HG03039 (cell line): ENCODE results near the gene CDRT4.

Experiments used
- ATAC-seq: cut with Tn5 transposase; IDR thresholded peaks from one replicate; pipeline ENCODE4 v1.9.1; 2021; ENCODE audit warnings: mild to moderate bottlenecking, moderate library complexity; ENCODE audit not compliant: unreplicated experiment

CDRT4 gene

DNA sequence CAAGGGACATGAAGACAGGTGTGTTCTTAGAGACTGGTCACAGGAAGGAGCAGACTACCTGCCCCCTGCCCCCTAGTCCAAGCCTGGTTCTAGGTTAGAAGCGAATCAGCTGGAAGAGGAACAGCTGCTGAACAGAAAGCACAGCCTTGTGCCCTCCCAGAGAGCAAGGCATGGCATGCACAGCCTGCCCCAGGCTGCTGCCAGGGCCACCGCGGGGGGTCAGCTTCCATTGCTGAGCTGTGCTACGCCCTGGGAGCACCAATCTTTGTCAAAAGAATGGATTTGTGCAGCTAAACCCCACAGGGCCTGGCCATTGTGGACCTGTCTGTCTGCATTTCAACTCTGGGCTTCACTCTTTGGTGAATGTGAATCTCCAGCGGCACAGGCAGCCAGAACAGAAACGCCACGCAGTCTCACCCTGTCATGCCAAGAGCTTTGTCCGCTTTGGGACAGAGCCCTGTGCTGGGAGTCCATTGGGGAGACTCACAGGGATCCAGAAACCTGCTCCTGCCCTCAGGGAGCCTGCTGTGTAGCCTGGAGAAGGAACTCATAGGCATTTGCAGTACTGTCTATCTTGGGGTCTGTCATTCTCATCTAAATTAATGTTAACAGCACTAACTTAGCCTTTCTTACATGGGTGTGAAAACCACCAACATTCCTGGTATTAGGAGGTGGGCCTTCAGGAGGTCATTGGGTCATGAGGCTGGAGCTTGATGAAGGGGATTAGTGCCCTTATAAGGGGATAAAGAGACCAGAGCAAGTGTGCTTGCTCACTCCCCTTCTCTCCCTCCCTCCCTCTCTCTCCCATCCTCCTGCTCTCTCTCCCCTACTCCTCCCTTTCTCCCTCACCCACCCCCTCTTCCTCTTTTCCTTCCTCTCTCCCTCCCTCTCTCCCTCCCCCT is 25.6 kb upstream of the CDRT4 start:
- no peak for ATAC-seq

DNA sequence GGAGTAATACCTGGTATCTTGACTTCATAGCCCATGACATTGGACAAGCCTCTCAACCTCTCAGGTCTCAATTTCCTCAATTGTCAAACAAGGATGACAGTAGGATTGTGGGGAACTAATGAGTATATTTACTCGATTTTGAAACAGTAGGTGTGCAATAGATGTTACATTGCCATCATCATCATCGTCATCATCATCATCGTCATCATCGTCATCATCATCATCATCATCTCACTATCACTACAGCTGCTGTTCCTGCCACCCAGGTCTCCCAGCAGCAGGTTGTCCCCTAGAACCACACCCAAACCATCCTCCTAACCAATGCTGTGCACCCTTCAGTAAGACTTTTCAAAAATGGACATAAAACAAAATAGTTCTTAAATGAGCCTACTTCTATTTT is 24.8 kb upstream of the CDRT4 start:
- no peak for ATAC-seq

DNA sequence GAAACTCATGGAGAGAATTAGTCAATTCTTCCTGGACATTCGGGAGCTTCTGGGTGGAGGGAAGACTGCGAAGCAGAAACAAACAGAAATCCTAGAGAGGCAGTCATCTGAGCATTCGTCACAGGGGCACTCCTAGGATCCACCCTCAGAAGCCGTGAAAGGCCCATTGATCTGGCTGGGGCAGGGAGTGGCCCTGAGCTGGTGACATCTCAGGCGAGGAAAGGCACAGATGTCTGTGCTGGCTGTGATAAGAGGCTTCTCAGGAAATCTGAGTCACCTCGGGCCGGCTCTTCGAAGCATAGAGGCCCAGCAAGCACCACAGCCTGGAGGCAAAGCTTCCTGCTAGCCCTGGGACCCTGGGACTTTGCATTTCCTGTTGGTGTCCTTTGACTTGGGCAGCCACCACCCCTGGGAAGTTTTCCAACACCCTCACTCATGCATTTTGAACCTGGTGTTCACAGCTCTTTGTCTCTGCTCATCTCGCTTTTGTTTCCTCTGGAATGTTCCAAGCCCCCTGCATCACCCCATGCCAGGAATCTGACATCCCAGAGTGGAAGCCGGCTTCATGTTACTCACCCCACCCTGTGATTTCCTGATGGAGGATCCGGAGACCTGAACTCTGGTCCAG is 23.3 kb upstream of the CDRT4 start:
- ATAC-seq, result no peak

DNA sequence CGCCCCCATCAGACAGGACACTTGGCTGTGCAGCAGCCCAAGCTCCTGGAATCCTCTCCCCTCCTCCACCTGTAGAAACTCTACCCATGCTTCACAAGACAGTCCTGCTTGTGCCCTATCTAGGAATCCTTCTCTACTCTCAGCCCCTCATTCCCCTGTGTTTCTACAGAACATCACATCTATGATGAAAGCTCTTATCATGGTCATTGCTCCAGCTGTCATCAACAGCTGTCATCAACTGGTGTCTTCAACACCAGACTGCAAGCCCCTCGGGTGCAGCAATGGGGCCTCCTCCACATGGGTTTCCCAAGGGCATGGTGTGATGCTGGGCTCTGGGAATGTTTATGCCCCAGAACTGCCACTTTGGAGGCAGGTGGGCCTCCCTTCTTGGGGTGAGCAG is 21.1 kb upstream of the CDRT4 start:
- no peak for ATAC-seq

DNA sequence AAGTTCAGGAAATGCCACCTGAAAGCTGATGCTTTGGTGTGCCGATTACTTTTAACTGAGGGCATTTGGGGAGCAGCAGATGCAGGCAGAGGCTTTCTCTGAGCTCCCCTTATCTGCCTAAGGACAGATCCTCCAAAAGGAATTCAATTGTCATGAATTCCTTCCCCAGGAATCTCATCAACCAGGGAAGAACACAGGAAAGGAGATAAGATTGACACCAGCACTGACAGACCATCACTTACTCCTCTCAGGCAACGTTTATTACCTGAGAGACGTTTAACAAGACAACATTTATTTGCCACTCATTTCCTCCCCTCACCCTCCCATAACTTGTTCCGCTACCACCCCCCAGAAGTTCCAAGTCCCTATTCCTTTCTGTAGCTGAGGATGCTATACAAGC is 17.6 kb upstream of the CDRT4 start:
- no peak for ATAC-seq

DNA sequence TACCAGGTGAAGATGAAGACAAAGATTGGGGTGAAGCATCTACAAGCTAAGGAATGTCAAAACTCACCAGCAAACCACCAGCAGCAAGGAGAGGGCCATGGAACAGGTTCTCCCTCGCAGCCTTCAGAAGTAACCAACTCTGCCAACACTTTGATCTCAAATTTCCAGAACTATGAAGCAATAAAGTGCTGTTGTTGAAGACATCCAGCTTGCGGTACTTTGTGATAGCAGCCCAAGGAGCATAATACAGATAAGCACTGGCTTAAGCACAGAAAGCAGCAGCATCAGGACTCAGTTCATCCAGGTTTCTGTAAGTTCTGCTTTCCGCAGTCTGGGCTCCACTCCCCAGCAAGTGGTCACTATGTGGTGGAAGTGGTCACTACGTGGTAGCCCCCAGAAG is 16.0 kb upstream of the CDRT4 start:
- ATAC-seq, result no peak

DNA sequence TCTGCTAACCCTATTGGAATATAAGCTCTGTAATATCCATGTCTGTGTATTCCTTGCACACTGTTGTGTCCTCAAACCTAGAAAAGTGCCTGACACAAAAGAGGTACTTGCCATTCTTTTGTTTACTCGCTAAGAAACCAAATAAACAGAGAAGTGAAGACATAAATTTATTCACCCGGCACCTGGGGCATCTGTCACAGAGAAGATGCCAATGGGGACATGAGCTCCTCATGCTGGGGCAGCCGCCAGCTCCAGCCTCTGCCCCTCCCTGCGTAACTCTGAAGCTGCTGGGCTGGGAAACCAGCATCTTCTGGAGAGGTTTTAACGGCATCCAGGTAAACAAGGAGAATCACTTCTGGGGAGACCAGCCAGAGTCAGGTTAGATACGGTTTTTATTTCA is 15.1 kb upstream of the CDRT4 start:
- no peak for ATAC-seq

DNA sequence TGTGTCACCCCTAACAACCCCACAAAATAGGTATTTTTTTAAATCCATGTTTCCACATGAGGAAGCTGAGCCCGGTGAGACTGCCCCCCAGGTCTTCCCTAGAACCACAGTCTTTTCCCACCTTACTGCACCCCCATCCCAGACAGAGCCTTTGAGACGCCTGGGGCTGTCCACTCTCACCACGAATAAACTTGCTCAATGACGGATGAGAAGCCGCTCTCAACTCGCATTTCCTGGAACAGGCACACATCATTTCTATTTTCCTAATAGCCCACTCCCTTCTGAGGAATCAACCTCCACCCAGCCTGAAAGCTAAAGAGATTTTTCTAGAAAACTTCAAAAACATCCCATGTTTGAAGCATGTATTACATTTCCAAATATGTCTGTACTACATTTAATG is 14.1 kb upstream of the CDRT4 start:
- no peak for ATAC-seq

DNA sequence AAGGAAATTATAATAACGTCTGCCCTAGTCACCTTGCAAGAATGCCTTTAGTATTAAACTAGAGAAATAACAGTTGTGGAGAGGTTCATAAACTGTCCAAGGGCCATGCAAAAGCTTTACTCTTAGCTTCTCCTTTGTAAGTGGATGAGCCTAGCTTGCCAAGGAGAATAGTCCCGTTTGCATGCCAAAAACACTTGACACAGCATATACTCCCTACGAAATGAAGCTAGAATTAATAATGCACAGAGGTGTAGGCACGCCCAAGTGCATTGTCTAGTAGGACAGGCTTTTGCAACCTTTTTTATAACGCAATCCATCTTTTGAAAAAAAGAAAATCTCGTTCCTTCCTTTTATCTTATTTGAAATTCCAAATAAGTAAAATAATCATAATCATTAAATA is 12.8 kb upstream of the CDRT4 start:
- ATAC-seq, result no peak

DNA sequence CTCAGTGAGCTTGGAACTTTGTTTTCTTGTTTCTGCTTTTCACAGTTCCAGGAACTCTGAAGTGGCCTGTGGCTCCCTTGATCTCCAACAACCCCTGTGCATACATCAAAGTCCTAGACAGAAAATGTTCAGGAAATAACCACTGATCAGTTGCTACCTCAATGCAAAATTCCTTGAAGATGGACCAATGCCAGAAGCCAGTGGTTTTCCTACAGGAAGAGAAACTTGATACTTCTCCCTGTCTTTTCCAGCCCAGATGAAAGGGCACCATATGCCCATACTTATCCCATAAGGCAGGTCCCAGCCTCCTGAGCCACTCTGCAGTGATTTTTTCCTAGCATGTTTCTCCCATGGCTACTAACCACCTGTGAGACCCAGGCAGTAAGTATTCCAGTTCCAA is 12.3 kb upstream of the CDRT4 start:
- ATAC-seq, result no peak

DNA sequence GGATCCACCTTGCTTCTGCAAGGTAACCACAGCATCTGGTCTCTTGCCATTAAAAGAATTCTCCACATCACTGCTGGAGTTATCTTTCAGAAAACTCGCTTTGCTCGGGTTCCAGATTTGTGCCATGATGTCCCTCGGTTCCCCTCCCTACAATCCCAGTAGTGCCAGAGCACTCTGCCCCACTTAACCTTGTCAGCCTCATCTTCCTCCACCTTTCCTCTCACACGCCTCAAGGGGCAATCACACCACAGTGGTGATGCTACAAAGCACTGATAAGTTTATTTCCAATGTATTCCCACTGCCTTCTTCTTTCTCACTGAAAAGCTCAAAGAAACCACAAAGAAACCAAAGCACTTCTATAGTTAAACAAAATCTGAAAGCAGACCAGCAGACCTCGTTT is 11.4 kb upstream of the CDRT4 start:
- no peak for ATAC-seq

DNA sequence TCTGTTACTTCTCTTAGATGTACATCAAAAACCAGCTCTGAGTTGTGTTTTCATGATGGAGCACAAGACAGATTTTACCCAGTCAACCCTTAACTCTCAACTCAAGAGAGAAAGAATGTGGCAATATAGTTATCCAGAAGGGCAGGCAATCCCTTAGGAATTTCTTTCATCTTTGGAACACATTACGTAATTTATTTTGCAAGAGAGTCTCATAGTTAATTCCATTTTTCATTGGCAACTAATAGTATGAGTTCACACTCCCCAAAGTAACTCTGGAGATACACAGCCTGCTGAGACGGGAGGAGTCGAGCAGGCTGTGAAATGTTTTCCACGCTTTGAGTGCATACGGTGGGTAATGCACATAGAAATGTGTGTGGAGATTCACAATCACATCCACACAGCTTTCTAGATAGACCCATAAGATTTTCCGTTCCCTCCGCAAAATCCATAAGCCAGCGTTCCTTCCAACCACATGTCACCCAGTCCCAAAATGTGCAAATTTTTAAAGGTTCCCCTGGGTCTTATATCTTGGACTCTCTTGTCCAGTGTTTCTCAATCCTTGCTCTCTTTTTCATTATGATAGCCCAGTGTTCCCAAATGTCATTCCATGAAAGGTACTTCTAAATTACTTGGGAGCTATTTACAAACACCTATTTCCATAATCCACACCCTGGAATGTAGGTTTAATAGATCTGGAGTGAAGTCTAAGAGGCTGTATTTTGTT is 8.4 kb upstream of the CDRT4 start:
- ATAC-seq, result no peak

DNA sequence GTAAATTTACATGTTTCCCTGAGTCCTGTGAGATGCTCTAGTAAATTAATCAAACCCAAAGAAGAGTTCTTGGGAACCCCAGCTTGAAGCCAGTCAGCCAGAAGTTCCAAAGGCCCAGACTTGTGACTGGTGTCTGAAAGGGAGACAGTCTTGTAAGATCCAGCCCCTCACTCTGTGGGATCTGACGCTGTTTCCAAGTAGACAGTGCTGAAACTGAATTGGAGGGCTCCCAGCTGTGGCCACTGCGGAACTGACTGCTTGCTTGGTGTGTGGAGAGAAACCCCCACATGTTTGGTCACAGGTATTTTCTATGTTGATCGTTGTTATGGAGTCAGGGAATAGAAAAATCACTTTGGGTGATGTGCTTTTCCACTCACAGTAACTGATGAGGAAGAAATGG is 5.5 kb upstream of the CDRT4 start:
- ATAC-seq, result no peak

DNA sequence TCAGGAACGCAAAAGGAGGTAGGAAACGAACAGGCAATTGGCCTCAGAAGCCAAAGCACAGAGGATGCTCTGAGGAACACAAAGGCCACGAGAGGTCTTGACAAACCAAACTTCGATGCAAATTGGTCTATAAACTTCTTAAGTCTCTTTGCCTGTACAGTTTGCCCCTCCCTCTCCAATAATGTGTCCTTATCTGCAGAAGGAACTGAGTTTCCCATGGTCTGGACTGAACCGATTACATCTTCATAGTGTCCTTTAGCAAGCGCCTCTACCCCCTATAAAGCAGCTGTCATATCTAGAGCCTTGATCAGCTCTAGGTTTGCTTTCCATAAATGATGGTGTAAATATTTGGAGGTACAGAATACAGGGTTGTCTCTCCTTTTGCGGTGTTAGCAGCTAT is 3.1 kb upstream of the CDRT4 start:
- no peak for ATAC-seq

DNA sequence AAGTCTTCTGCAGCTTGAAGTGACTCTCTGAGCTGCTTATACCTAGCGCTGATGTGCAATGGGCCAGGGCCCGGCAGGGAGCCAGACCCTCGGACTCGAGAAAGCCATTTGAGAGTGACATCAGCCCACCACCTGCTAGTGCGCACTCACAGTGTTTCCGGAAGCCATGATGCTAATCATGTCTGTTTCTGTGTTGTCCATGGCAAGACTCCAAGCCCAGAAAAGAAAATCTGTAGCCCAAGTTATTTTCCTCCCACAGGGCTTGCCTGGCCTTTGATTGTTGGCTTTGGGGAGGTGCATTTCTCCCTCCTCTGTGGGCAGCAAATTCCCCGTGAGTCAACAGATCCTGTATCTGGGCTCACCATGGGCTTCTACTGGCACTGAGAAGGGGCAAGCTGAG is 1.8 kb upstream of the CDRT4 start:
- no peak for ATAC-seq

DNA sequence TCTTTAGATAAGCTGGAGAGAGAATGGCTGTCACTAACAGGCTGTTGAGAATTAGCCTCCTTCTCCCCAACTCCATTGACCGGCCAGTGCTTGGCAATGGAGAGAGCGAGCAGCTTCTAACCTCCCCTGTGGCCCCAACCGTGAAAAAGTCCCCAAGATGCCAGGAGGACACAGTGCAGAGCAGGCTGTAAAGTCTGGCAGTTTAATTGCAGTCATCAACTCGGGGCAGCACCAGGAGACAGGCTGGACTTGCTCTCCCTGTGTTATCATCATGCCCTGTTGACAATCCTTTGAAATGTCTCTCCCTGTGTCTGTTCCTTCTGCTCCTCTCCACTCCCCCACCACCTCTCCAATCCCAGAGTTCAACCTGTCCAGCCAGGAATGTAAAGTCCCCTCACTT is 705 bp upstream of the CDRT4 start:
- ATAC-seq, result no peak

DNA sequence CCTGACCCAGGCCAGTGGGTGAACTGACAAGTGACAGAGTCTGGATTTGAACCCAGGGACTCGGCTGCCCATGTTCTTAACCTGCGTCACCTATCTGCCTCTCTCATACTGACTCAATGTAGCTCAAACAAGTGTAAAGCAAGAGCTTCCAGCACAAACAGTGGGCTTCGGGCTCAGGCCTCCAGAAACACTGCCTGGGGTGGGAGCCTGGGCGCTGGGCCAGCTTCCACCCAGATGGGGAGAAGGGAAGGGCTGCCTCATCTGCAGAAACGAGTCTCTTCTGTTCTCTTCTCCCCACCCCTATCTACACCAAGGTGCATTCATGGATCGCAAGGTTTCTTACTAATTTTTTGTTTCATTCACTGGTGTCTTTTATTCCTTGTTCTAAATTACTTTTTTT is 1.3 kb downstream of the CDRT4 start:
- no peak for ATAC-seq

DNA sequence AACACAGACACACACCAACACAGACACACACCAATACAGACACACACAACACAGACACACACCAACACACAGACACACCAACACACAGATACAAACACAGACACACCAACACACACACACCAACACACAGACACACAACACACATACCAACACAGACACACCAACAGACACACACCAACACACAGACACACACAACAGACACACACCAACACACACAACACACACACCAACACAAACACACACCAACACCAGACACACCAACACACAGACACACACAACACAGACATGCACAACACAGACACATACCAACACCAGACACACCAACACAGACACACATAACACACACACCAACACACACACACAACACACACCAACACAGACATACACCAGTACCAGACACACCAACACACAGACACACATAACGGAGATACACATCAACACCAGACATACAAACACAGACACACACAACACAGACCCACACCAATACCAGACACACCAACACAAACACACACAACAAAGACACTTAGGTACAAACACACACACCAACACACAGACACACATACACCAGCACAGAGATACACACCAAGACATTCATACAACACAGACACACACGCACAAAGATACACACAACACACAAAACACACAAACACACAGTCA is 2.2 kb downstream of the CDRT4 start:
- no peak for ATAC-seq

DNA sequence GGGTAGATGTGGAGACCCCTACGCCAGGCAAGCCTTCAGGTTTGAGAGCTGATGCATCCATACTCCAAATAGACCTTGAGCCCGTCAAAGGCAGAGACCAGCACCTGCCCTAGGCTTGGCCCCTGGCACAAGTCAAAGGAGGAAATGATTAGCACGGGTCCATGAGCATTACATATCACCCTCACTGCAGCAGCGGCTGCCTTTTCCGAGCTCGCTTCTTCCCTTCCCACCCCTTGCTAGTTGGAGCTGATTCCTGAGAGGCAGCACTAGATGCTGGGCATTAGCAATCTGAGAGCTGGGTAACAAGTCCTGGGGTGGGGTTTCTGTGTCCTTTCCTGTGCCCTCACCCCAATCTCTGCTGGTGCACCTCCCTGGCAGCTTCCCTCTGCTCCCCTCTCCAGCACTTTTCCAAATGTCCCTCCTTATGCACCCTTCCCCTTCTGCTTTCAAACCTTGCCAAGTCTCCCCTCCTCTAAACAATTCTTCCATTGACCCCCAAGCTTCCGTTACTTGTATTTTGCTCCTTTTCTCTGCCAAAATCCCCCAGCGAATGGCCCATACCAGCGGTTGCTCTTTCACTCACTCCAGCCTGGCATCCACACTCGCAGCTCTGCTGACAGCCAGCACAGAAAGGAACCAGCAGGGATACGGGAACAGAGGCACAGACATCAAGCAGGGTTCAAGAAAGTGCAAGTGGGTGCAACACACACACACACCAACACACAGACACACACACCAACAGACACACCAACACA is 3.0 kb downstream of the CDRT4 start:
- no peak for ATAC-seq

DNA sequence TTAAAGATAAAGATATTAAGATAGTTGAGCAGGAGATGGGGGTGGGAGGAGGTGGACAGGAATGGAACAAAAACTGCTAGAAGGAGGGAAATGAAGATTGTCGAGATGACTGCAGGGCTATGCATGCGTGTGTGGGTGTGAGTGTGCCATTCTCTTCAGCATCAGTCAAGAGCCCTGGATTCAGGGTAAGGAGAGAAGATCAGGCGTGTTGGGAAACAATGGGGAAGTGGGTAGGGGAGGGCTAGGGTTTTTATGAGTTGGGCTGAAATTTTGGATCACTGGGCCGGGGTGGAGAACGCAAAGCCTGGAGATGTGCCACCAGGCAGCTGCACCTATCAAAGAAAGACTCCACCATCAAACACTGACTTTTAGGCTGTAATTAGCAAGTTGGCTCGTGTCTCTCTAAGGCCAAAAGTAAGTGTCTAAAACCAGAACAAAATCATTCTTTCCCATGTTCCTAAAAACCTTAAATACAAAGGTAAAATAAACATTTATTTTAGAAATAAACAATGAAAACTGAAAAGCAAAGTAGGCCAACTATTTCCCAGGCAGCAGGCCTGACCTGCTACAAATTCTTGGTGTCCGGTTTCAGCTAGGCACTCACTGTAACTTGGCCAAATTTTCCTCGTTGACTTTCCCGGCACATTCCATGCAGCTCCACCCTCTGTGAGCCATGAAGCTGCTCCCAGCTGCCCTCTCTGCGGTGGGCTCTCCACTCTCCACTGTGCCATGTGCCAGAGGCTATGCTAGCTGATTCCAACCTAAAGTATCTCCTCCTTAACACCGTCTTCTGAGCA is 4.2 kb downstream of the CDRT4 start:
- ATAC-seq, result no peak
